GM12864 (cell line): ENCODE results near the gene DYRK1B.

Experiments
- DNase-seq: peaks from one replicate; pipeline ENCODE4 v3.0.0-alpha.2; 2011; ENCODE audit warnings: low read depth
- H3K4me3 ChIP-seq: 2 replicates; pipeline ENCODE4 v1.5.1; 2011; ENCODE audit warnings: mild to moderate bottlenecking, low read depth, low read length, control low read depth
- CTCF ChIP-seq: IDR thresholded peaks from 2 replicates; pipeline ENCODE4 v1.5.1; 2011; ENCODE audit warnings: low read depth, mild to moderate bottlenecking, moderate library complexity, low read length, control low read depth, inconsistent platforms; ENCODE audit errors: missing control alignments

The DYRK1B gene

GRCh38 chr19:39825093-39825463 is 8.9 kb downstream of the DYRK1B start:
- peak overlapping the region; percentile 92; the same call in 1 of the 2 replicates for H3K4me3 ChIP-seq
- no peak for DNase-seq
- no peak for TF ChIP-seq CTCF

GRCh38 chr19:39824143-39825092 is 9.5 kb downstream of the DYRK1B start:
- no peak for TF ChIP-seq CTCF
- H3K4me3 ChIP-seq: peak overlapping the region; percentile 92
- peak; percentile 81 for DNase-seq

GRCh38 chr19:39823686-39824085 is 10.3 kb downstream of the DYRK1B start:
- DNase-seq: no peak
- TF ChIP-seq CTCF: no peak
- H3K4me3 ChIP-seq: peak overlapping the region; percentile 92

GRCh38 chr19:39820696-39821095 is 13.3 kb downstream of the DYRK1B start:
- DNase-seq: no peak
- H3K4me3 ChIP-seq: no peak overlapping the region
- TF ChIP-seq CTCF: no peak

- DNase-seq: no peak
- TF ChIP-seq CTCF: no peak
- H3K4me3 ChIP-seq: no peak overlapping the region
Observed at GRCh38 chr19:39819786-39820185, 14.2 kb downstream of the DYRK1B start.

GRCh38 chr19:39818626-39819097 is 15.3 kb downstream of the DYRK1B start:
- peak; percentile 67 for DNase-seq
- H3K4me3 ChIP-seq: no peak overlapping the region
- TF ChIP-seq CTCF: no peak

GRCh38 chr19:39817888-39818561 is 15.9 kb downstream of the DYRK1B start:
- DNase-seq: no peak
- TF ChIP-seq CTCF: no peak
- no peak overlapping the region for H3K4me3 ChIP-seq
